Measurements from ENCODE around the gene ARHGEF39.

Gene ARHGEF39

GRCh38 chr9:35703906-35704672 lies 39.1 kb upstream of the ARHGEF39 start:
- TF ChIP-seq SPI1 (IDR thresholded peaks at IDR 0.05; ENCODE audit: borderline replicate concordance, low read depth) = no peak
- H3K27me3 ChIP-seq (ENCODE audit: insufficient read depth, poor library complexity, severe bottlenecking) = no peaks in the 10 kb centered on the region
- no peak overlapping the region for H3K27ac ChIP-seq (replicated peaks)
- no peak for DNase-seq (ENCODE audit: low read depth in 1 of 2, low spot score in 1 of 2)
- H3K4me3 ChIP-seq (replicated peaks; ENCODE audit: insufficient read depth, low read length) = no peak overlapping the region

GRCh38 chr9:35702696-35703095 lies 37.7 kb upstream of the ARHGEF39 start:
- no peak overlapping the region for H3K27ac ChIP-seq (replicated peaks)
- H3K4me3 ChIP-seq (replicated peaks; ENCODE audit: insufficient read depth, low read length) = no peak overlapping the region
- no peaks in the 10 kb centered on the region for H3K27me3 ChIP-seq (ENCODE audit: insufficient read depth, poor library complexity, severe bottlenecking)
- TF ChIP-seq REST (IDR thresholded peaks at IDR 0.05; ENCODE audit: insufficient replicate concordance, low read depth) (no peak), CTCF (IDR thresholded peaks at IDR 0.05; ENCODE audit: insufficient read depth, low read length) (no peak), GABPA (IDR thresholded peaks at IDR 0.05; ENCODE audit: low read depth) (no peak), POLR2AphosphoS5 (IDR thresholded peaks at IDR 0.05; ENCODE audit: low read depth) (no peak), SPI1 (IDR thresholded peaks at IDR 0.05; ENCODE audit: borderline replicate concordance, low read depth) (no peak)
- no peak for DNase-seq (ENCODE audit: low read depth in 1 of 2, low spot score in 1 of 2)

- no peak for DNase-seq (ENCODE audit: low read depth in 1 of 2, low spot score in 1 of 2)
- no peak overlapping the region for H3K4me3 ChIP-seq (replicated peaks; ENCODE audit: insufficient read depth, low read length)
- H3K27me3 ChIP-seq (ENCODE audit: insufficient read depth, poor library complexity, severe bottlenecking) = no peaks in the 10 kb centered on the region
- H3K27ac ChIP-seq (replicated peaks) = no peak overlapping the region
- TF ChIP-seq REST (IDR thresholded peaks at IDR 0.05; ENCODE audit: insufficient replicate concordance, low read depth) (no peak), POLR2AphosphoS5 (IDR thresholded peaks at IDR 0.05; ENCODE audit: low read depth) (no peak), GABPA (IDR thresholded peaks at IDR 0.05; ENCODE audit: low read depth) (no peak), SPI1 (IDR thresholded peaks at IDR 0.05; ENCODE audit: borderline replicate concordance, low read depth) (no peak), CTCF (IDR thresholded peaks at IDR 0.05; ENCODE audit: insufficient read depth, low read length) (no peak)
These were observed 35.9 kb upstream of the ARHGEF39 start for GRCh38 chr9:35700942-35701341.

GRCh38 chr9:35700031-35700430 lies 35.0 kb upstream of the ARHGEF39 start:
- no peak for DNase-seq (ENCODE audit: low read depth in 1 of 2, low spot score in 1 of 2)
- no peak for TF ChIP-seq REST (IDR thresholded peaks at IDR 0.05; ENCODE audit: insufficient replicate concordance, low read depth)
- TF ChIP-seq POLR2AphosphoS5 (IDR thresholded peaks at IDR 0.05; ENCODE audit: low read depth) = no peak
- TF ChIP-seq CTCF (IDR thresholded peaks at IDR 0.05; ENCODE audit: insufficient read depth, low read length) = no peak
- no peak for TF ChIP-seq GABPA (IDR thresholded peaks at IDR 0.05; ENCODE audit: low read depth)
- no peak for TF ChIP-seq SPI1 (IDR thresholded peaks at IDR 0.05; ENCODE audit: borderline replicate concordance, low read depth)
- no peak overlapping the region for H3K27ac ChIP-seq (replicated peaks)
- no peaks in the 10 kb centered on the region for H3K27me3 ChIP-seq (ENCODE audit: insufficient read depth, poor library complexity, severe bottlenecking)
- no peak overlapping the region for H3K4me3 ChIP-seq (replicated peaks; ENCODE audit: insufficient read depth, low read length)
